ENCODE results near the gene CHMP4B. TPM values are rescaled to one million over a fixed set of nuclear protein-coding genes. Genes with fewer than 3 reads are reported as not detected.

Gene CHMP4B
- total and polyA plus RNA-seq, 3 donors from 2014 or later: 98.3 to 114 (median 102) TPM

- Histone ChIP-seq H3K27me3 (no peaks in the 10 kb centered on the region), H3K27ac (no peak overlapping the region), H3K4me1 (no peaks in the 10 kb centered on the region), H3K4me3 (no peak overlapping the region), H3K9me3 (no peaks in the 10 kb centered on the region), H3K36me3 (ENCODE audit: low read depth, missing control alignments) (no peaks in the 10 kb centered on the region)
- TF ChIP-seq CTCF (IDR thresholded peaks at IDR 0.05) (no peak), POLR2A (IDR thresholded peaks at IDR 0.05) (no peak)
- DNase-seq: no peak
- 77 to 79% methylated on average over 9 of the region's 9 CpGs for WGBS, 2 donors
- intact Hi-C loops (cut with DNase I; ENCODE audit: low total_unique reads): no loop called here
Observed at GRCh38 chr20:33796263-33796906, 14.8 kb upstream of the CHMP4B start.

GRCh38 chr20:33796907-33797544 is 14.1 kb upstream of the CHMP4B start:
- 94 to 95% methylated on average over 5 of the region's 5 CpGs for WGBS, 2 donors
- Histone ChIP-seq H3K4me1 (no peaks in the 10 kb centered on the region), H3K4me3 (no peak overlapping the region), H3K9me3 (no peaks in the 10 kb centered on the region), H3K36me3 (ENCODE audit: low read depth, missing control alignments) (no peaks in the 10 kb centered on the region), H3K27ac (no peak overlapping the region), H3K27me3 (no peaks in the 10 kb centered on the region)
- no peak for DNase-seq
- intact Hi-C loops (cut with DNase I; ENCODE audit: low total_unique reads): no loop called here
- no peak for TF ChIP-seq POLR2A (IDR thresholded peaks at IDR 0.05)
- no peak for TF ChIP-seq CTCF (IDR thresholded peaks at IDR 0.05)

- no peak overlapping the region for H3K4me3 ChIP-seq
- H3K27ac ChIP-seq: no peak overlapping the region
- no peaks in the 10 kb centered on the region for H3K27me3 ChIP-seq
- intact Hi-C loops (cut with DNase I; ENCODE audit: low total_unique reads): no loop called here
- TF ChIP-seq POLR2A (IDR thresholded peaks at IDR 0.05): no peak
- TF ChIP-seq CTCF (IDR thresholded peaks at IDR 0.05): no peak
- DNase-seq: no peak
- WGBS, 2 donors: 95 to 100% methylated on average over 3 to 4 of the region's 4 CpGs
- H3K36me3 ChIP-seq (ENCODE audit: low read depth, missing control alignments): no peaks in the 10 kb centered on the region
- no peaks in the 10 kb centered on the region for H3K9me3 ChIP-seq
- no peaks in the 10 kb centered on the region for H3K4me1 ChIP-seq
Observed at GRCh38 chr20:33798444-33798843, 12.7 kb upstream of the CHMP4B start.

GRCh38 chr20:33803921-33804337 is 7.2 kb upstream of the CHMP4B start:
- Histone ChIP-seq H3K36me3 (ENCODE audit: low read depth, missing control alignments) (no peaks in the 10 kb centered on the region), H3K27ac (no peak overlapping the region), H3K4me1 (no peaks in the 10 kb centered on the region), H3K27me3 (no peaks in the 10 kb centered on the region), H3K4me3 (no peak overlapping the region), H3K9me3 (no peaks in the 10 kb centered on the region)
- intact Hi-C loops (cut with DNase I; ENCODE audit: low total_unique reads): no loop called here
- DNase-seq: no peak
- TF ChIP-seq POLR2A (IDR thresholded peaks at IDR 0.05) (no peak), CTCF (IDR thresholded peaks at IDR 0.05) (no peak)
- 82 to 86% methylated on average over 2 of the region's 2 CpGs for WGBS, 2 donors

- WGBS, 2 donors: 91 to 96% methylated on average over 3 of the region's 3 CpGs
- Histone ChIP-seq H3K9me3 (no peaks in the 10 kb centered on the region), H3K36me3 (ENCODE audit: low read depth, missing control alignments) (no peaks in the 10 kb centered on the region), H3K27me3 (no peaks in the 10 kb centered on the region), H3K4me3 (no peak overlapping the region), H3K27ac (no peak overlapping the region), H3K4me1 (peaks cover 10% of the 10 kb centered on the region)
- intact Hi-C loops (cut with DNase I; ENCODE audit: low total_unique reads): no loop called here
- no peak for DNase-seq
- TF ChIP-seq CTCF (IDR thresholded peaks at IDR 0.05): no peak
- TF ChIP-seq POLR2A (IDR thresholded peaks at IDR 0.05): no peak
Observed at GRCh38 chr20:33808388-33808787, 2.8 kb upstream of the CHMP4B start.
